Embryonic facial prominence (tissue), 1 donor: ENCODE results near the gene E2F2.
A peak's percentile ranks its signal among the peaks of the same experiment; 100 is the strongest.

Experiments used
- DNase-seq: peaks from one replicate; pipeline ENCODE4 v3.0.0-alpha.2; 2016; ENCODE audit errors: extremely low spot score

The E2F2 gene

GRCh38 chr1:23484253-23485001, 46.6 kb downstream of the E2F2 start:
- peak; percentile 90 for DNase-seq

- DNase-seq: no peak
Observed at GRCh38 chr1:23483321-23484252, 47.4 kb downstream of the E2F2 start, which contains the start of gene ASAP3. TSS of gene ASAP3 (minus strand) at chr1:23484179. CDS start at chr1:23484133, 46 bp downstream.

GRCh38 chr1:23481904-23482303, 49.1 kb downstream of the E2F2 start:
- DNase-seq: no peak

GRCh38 chr1:23481026-23481597, 49.9 kb downstream of the E2F2 start:
- no peak for DNase-seq

GRCh38 chr1:23480187-23481025, 50.6 kb downstream of the E2F2 start:
- DNase-seq: no peak

GRCh38 chr1:23479666-23479941, 51.4 kb downstream of the E2F2 start:
- no peak for DNase-seq

GRCh38 chr1:23478896-23479665, 52.0 kb downstream of the E2F2 start:
- DNase-seq: no peak

- DNase-seq: no peak
Observed at GRCh38 chr1:23477359-23478144, 53.5 kb downstream of the E2F2 start.

- DNase-seq: no peak
Observed at GRCh38 chr1:23475641-23476040, 55.4 kb downstream of the E2F2 start.

- no peak for DNase-seq
Observed at GRCh38 chr1:23475134-23475628, 55.9 kb downstream of the E2F2 start.

- no peak for DNase-seq
Observed at GRCh38 chr1:23473037-23473800, 57.8 kb downstream of the E2F2 start.

- DNase-seq: no peak
Observed at GRCh38 chr1:23472351-23473036, 58.5 kb downstream of the E2F2 start.

- no peak for DNase-seq
Observed at GRCh38 chr1:23471473-23472075, 59.5 kb downstream of the E2F2 start.

- no peak for DNase-seq
Observed at GRCh38 chr1:23470282-23471070, 60.6 kb downstream of the E2F2 start.

- DNase-seq: no peak
Observed at GRCh38 chr1:23469372-23469982, 61.6 kb downstream of the E2F2 start.

- no peak for DNase-seq
Observed at GRCh38 chr1:23466423-23466989, 64.5 kb downstream of the E2F2 start.

GRCh38 chr1:23463286-23463685, 67.7 kb downstream of the E2F2 start:
- DNase-seq: no peak
